Glutamatergic neuron (in vitro differentiated cells): ENCODE data around the gene FAM53A. TPM values are rescaled to one million over a fixed set of nuclear protein-coding genes. Genes with fewer than 3 reads are reported as not detected.

Experiments
- DNase-seq: peaks from one replicate; pipeline ENCODE4 v3.0.0; 2022
- H3K27ac Mint-ChIP-seq: one replicate; pipeline ENCODE4 v1.8.0; 2020; ENCODE audit warnings: mild to moderate bottlenecking, mixed read lengths, inconsistent platforms; ENCODE audit not compliant: unreplicated experiment
- H3K27me3 Mint-ChIP-seq: one replicate; pipeline ENCODE4 v1.8.0; 2020; ENCODE audit warnings: mild to moderate bottlenecking, moderate library complexity, mixed read lengths, inconsistent platforms; ENCODE audit not compliant: unreplicated experiment
- H3K36me3 Mint-ChIP-seq: one replicate; pipeline ENCODE4 v1.8.0; 2020; ENCODE audit warnings: mild to moderate bottlenecking, mixed read lengths, inconsistent platforms; ENCODE audit not compliant: unreplicated experiment
- H3K4me1 Mint-ChIP-seq: one replicate; pipeline ENCODE4 v1.8.0; 2020; ENCODE audit warnings: mild to moderate bottlenecking, low read depth, mixed read lengths, inconsistent platforms; ENCODE audit not compliant: unreplicated experiment
- H3K4me3 Mint-ChIP-seq: one replicate; pipeline ENCODE4 v1.8.0; 2020; ENCODE audit warnings: mild to moderate bottlenecking, mixed read lengths, inconsistent platforms; ENCODE audit not compliant: unreplicated experiment
- H3K9me3 Mint-ChIP-seq: one replicate; pipeline ENCODE4 v1.8.0; 2020; ENCODE audit warnings: mild to moderate bottlenecking, moderate library complexity, mixed read lengths, inconsistent platforms; ENCODE audit not compliant: unreplicated experiment
- CTCF ChIP-seq: fragments of 200-600 bp; sonication (generic); IDR thresholded peaks from one replicate; pipeline ENCODE4 v1.5.0; 2021; ENCODE audit not compliant: partially characterized antibody, unreplicated experiment
- total RNA-seq: library from RNA; stranded (reverse); fragmentation: NEBNext Ultra II Directional; extraction: Animal tissue kit (Norgen Biotek cat#: 25700); gene quantifications from one replicate; pipeline ENCODE4 v1.2.1, GENCODE V29; 2021; ENCODE audit not compliant: unreplicated experiment

The FAM53A gene
- total RNA-seq, 1 donor from 2014 or later, result 1.1 TPM

GRCh38 chr4:1613099-1613495 is 71.0 kb downstream of the FAM53A start:
- Mint-ChIP-seq H3K9me3 (peaks cover 17% of the 10 kb centered on the region), H3K27me3 (peaks cover 4% of the 10 kb centered on the region), H3K4me1 (peaks cover 7% of the 10 kb centered on the region), H3K27ac (no peak overlapping the region), H3K36me3 (peaks cover 10% of the 10 kb centered on the region), H3K4me3 (no peak overlapping the region)
- TF ChIP-seq CTCF, result no peak
- DNase-seq, result peak; percentile 5

- no peak overlapping the region for H3K4me3 Mint-ChIP-seq
- H3K27ac Mint-ChIP-seq, result no peak overlapping the region
- peak; percentile 10 for DNase-seq
- no peak for TF ChIP-seq CTCF
- peaks cover 7% of the 10 kb centered on the region for H3K4me1 Mint-ChIP-seq
- H3K36me3 Mint-ChIP-seq, result peaks cover 5% of the 10 kb centered on the region
- peaks cover 14% of the 10 kb centered on the region for H3K9me3 Mint-ChIP-seq
- peaks cover 4% of the 10 kb centered on the region for H3K27me3 Mint-ChIP-seq
Measured at GRCh38 chr4:1612278-1613098, 71.6 kb downstream of the FAM53A start.

- no peak for TF ChIP-seq CTCF
- Mint-ChIP-seq H3K9me3 (peaks cover 9% of the 10 kb centered on the region), H3K4me3 (no peak overlapping the region), H3K27ac (no peak overlapping the region), H3K27me3 (peaks cover 4% of the 10 kb centered on the region), H3K36me3 (no peaks in the 10 kb centered on the region), H3K4me1 (peaks cover 7% of the 10 kb centered on the region)
- DNase-seq, result peak; percentile 13
Measured at GRCh38 chr4:1611501-1611870, 72.6 kb downstream of the FAM53A start.

GRCh38 chr4:1610791-1611500 is 73.2 kb downstream of the FAM53A start:
- Mint-ChIP-seq H3K36me3 (no peaks in the 10 kb centered on the region), H3K27me3 (peaks cover 6% of the 10 kb centered on the region), H3K4me3 (no peak overlapping the region), H3K27ac (no peak overlapping the region), H3K4me1 (peaks cover 7% of the 10 kb centered on the region), H3K9me3 (peaks cover 8% of the 10 kb centered on the region)
- DNase-seq, result peak; percentile 14
- TF ChIP-seq CTCF, result no peak
